Glutamatergic neuron (in vitro differentiated cells): ENCODE measurements around the gene ANKRD17. TPM values are rescaled to one million over a fixed set of nuclear protein-coding genes. Genes with fewer than 3 reads are reported as not detected.

Experiments used
- DNase-seq: peaks from one replicate; pipeline ENCODE4 v3.0.0; 2022
- H3K27ac Mint-ChIP-seq: one replicate; pipeline ENCODE4 v1.8.0; 2020; ENCODE audit warnings: mild to moderate bottlenecking, mixed read lengths, inconsistent platforms; ENCODE audit not compliant: unreplicated experiment
- H3K27me3 Mint-ChIP-seq: one replicate; pipeline ENCODE4 v1.8.0; 2020; ENCODE audit warnings: mild to moderate bottlenecking, moderate library complexity, mixed read lengths, inconsistent platforms; ENCODE audit not compliant: unreplicated experiment
- H3K36me3 Mint-ChIP-seq: one replicate; pipeline ENCODE4 v1.8.0; 2020; ENCODE audit warnings: mild to moderate bottlenecking, mixed read lengths, inconsistent platforms; ENCODE audit not compliant: unreplicated experiment
- H3K4me1 Mint-ChIP-seq: one replicate; pipeline ENCODE4 v1.8.0; 2020; ENCODE audit warnings: mild to moderate bottlenecking, low read depth, mixed read lengths, inconsistent platforms; ENCODE audit not compliant: unreplicated experiment
- H3K4me3 Mint-ChIP-seq: one replicate; pipeline ENCODE4 v1.8.0; 2020; ENCODE audit warnings: mild to moderate bottlenecking, mixed read lengths, inconsistent platforms; ENCODE audit not compliant: unreplicated experiment
- H3K9me3 Mint-ChIP-seq: one replicate; pipeline ENCODE4 v1.8.0; 2020; ENCODE audit warnings: mild to moderate bottlenecking, moderate library complexity, mixed read lengths, inconsistent platforms; ENCODE audit not compliant: unreplicated experiment
- total RNA-seq: library from RNA; stranded (reverse); fragmentation: NEBNext Ultra II Directional; extraction: Animal tissue kit (Norgen Biotek cat#: 25700); gene quantifications from one replicate; pipeline ENCODE4 v1.2.1, GENCODE V29; 2021; ENCODE audit not compliant: unreplicated experiment
- TF ChIP-seq, protein P1 (sequence below): fragments of 200-600 bp; sonication (generic); IDR thresholded peaks from one replicate; pipeline ENCODE4 v1.5.0; 2021; ENCODE audit not compliant: partially characterized antibody, unreplicated experiment

The ANKRD17 gene
- total RNA-seq, 1 donor from 2014 or later: 91.9 TPM

DNA sequence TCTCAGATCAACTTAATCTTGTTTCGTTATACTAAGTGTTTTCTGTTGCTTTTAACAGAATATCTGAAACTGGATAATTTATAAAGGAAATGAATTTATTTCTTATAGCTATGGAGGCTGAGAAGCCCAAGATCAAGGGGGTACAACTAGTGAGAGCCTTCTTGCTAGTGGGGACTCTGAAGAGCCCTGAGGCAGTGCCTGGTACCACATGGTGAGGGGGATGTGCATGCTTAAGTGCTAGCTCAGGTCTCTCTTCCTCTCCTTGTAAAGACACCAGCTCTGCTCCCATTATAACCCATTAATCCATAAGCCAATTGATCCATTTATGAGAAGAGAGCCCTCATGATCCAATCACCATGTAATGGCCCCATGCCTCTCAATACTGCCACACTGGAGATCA lies 207.0 kb downstream of the ANKRD17 start:
- peak overlapping the region; percentile 3 for H3K4me3 Mint-ChIP-seq
- no peaks in the 10 kb centered on the region for H3K4me1 Mint-ChIP-seq
- H3K9me3 Mint-ChIP-seq: no peaks in the 10 kb centered on the region
- no peak overlapping the region for H3K27ac Mint-ChIP-seq
- no peaks in the 10 kb centered on the region for H3K27me3 Mint-ChIP-seq
- TF ChIP-seq, protein P1, sequence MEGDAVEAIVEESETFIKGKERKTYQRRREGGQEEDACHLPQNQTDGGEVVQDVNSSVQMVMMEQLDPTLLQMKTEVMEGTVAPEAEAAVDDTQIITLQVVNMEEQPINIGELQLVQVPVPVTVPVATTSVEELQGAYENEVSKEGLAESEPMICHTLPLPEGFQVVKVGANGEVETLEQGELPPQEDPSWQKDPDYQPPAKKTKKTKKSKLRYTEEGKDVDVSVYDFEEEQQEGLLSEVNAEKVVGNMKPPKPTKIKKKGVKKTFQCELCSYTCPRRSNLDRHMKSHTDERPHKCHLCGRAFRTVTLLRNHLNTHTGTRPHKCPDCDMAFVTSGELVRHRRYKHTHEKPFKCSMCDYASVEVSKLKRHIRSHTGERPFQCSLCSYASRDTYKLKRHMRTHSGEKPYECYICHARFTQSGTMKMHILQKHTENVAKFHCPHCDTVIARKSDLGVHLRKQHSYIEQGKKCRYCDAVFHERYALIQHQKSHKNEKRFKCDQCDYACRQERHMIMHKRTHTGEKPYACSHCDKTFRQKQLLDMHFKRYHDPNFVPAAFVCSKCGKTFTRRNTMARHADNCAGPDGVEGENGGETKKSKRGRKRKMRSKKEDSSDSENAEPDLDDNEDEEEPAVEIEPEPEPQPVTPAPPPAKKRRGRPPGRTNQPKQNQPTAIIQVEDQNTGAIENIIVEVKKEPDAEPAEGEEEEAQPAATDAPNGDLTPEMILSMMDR: no peak
- H3K36me3 Mint-ChIP-seq: no peaks in the 10 kb centered on the region
- DNase-seq: no peak

DNA sequence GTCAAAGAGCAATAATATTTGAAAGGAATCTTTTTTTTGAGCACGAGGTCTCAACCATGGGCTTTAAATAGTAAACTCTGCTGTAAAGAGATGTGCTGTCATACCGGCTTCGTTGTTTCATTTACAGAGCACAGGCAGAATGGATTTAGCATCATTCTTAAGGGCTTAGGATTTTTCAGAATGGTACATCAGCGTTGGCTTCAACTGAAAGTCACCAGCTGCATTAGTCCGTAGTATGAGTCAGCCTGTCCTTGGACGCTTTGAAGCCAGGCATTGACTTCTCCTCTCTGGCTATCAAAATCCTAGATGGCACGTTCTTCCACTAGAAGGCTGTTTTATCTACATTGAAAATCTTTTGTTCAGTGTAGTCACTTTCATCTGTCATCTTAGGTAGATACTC lies 212.7 kb downstream of the ANKRD17 start:
- Mint-ChIP-seq H3K27me3 (no peaks in the 10 kb centered on the region), H3K36me3 (no peaks in the 10 kb centered on the region), H3K4me1 (no peaks in the 10 kb centered on the region), H3K9me3 (no peaks in the 10 kb centered on the region), H3K4me3 (no peak overlapping the region), H3K27ac (no peak overlapping the region)
- TF ChIP-seq, protein P1: no peak
- DNase-seq: no peak

DNA sequence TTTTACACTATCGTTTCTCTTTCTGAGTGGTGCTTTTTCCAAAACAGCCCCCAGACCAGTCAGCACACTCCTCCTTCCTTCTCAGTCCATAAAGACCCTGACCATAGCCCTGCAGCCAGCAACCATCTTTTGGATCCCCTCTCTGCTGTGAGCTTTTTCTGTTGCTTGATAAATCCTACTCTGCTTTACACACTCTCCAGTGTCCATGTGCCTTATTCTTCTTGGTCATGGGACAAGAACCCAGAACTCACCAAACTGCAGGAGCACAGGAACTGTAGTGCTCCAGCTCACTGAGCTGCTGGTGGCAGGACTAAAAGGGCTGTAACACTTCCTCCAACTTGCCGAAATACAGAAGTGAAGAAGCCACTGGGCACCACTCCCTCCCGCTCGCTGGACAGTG lies 221.5 kb downstream of the ANKRD17 start:
- Mint-ChIP-seq H3K4me1 (no peaks in the 10 kb centered on the region), H3K36me3 (peaks cover 13% of the 10 kb centered on the region), H3K27ac (no peak overlapping the region), H3K4me3 (no peak overlapping the region), H3K9me3 (no peaks in the 10 kb centered on the region), H3K27me3 (peaks cover 4% of the 10 kb centered on the region)
- TF ChIP-seq, protein P1: no peak
- no peak for DNase-seq

DNA sequence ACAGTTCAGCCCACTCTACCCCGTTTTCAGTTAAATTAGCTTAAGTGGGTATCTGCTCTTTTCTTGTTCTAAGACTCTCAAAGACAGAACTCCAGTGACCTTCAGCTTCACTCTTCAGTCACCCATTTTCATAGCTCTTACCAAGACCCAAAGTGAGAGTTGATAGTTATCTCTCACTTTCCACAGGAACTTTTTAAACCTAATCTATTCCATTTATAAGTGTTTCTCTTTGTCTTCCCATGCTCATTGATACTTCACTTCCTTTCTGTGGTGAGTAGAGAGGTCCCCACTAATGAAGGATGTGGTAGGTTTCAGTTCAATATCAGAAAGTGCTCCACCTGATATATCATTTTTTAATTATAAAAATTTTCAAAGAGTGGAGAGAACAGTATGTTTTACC lies 222.5 kb downstream of the ANKRD17 start:
- H3K4me3 Mint-ChIP-seq: no peak overlapping the region
- H3K9me3 Mint-ChIP-seq: no peaks in the 10 kb centered on the region
- TF ChIP-seq, protein P1: no peak
- H3K27me3 Mint-ChIP-seq: peaks cover 4% of the 10 kb centered on the region
- H3K27ac Mint-ChIP-seq: no peak overlapping the region
- H3K36me3 Mint-ChIP-seq: peaks cover 13% of the 10 kb centered on the region
- no peaks in the 10 kb centered on the region for H3K4me1 Mint-ChIP-seq
- no peak for DNase-seq

DNA sequence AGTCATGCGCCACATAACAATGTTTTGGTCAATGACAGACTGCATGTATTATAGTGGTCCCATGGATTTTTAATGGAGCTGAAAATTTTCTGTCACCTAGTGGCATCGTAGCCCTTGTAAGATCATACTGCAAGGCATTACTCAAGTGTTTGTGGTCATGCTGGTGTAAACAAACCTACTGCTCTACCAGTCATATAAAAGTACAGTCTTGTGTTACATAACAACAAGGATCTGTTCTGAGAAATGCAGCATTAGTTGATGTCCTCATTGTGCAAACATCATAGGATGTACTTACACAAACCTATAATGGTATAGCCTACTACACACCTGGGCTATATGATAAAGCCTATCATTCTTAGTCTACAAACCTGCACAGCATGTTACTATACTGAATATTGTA lies 223.7 kb downstream of the ANKRD17 start:
- no peaks in the 10 kb centered on the region for H3K9me3 Mint-ChIP-seq
- peaks cover 13% of the 10 kb centered on the region for H3K36me3 Mint-ChIP-seq
- TF ChIP-seq, protein P1: no peak
- no peak overlapping the region for H3K27ac Mint-ChIP-seq
- no peak for DNase-seq
- peaks cover 4% of the 10 kb centered on the region for H3K27me3 Mint-ChIP-seq
- H3K4me1 Mint-ChIP-seq: no peaks in the 10 kb centered on the region
- H3K4me3 Mint-ChIP-seq: no peak overlapping the region
